Central memory CD8-positive, alpha-beta T cell (primary cell): ENCODE measurements around the gene PDE3B.
"Not testable (repeated sequence)": the region's sequence is repeated elsewhere in the genome, so short reads cannot be mapped to it uniquely, and the experiment has no call there.

Source experiments
- ATAC-seq: fragments of 150-1000 bp; cut with Tn5 transposase; replicated peaks from 2 replicates; pipeline ENCODE4 v1.10.0; 2022; ENCODE audit warnings: mild to moderate bottlenecking, moderate FRiP score, moderate number of reproducible peaks; ENCODE audit not compliant: poor library complexity, severe bottlenecking; ENCODE audit errors: extremely low read depth
- DNase-seq, 2 donors: peaks; one replicate each; pipeline ENCODE4 v3.0.0; 2021; ENCODE audit warnings: low spot score in 2 of 2
- H3K27ac Mint-ChIP-seq: one replicate; pipeline ENCODE4 v1.8.0; 2022; ENCODE audit warnings: low read depth, mild to moderate bottlenecking, moderate library complexity, mixed read lengths
- H3K27me3 Mint-ChIP-seq: one replicate; pipeline ENCODE4 v1.8.0; 2022; ENCODE audit warnings: mixed read lengths
- H3K36me3 Mint-ChIP-seq: one replicate; pipeline ENCODE4 v1.8.0; 2022; ENCODE audit warnings: mild to moderate bottlenecking, moderate library complexity, mixed read lengths; ENCODE audit not compliant: insufficient read depth
- H3K4me1 Mint-ChIP-seq: one replicate; pipeline ENCODE4 v1.8.0; 2022; ENCODE audit warnings: mixed read lengths
- H3K4me3 Mint-ChIP-seq: one replicate; pipeline ENCODE4 v1.8.0; 2022; ENCODE audit warnings: mild to moderate bottlenecking, moderate library complexity, mixed read lengths
- H3K9me3 Mint-ChIP-seq: one replicate; pipeline ENCODE4 v1.8.0; 2022; ENCODE audit warnings: mixed read lengths

PDE3B gene

GRCh38 chr11:14643697-14644225 is at the start of gene PDE3B:
PDE3B (plus strand) TSS chr11:14643804; CDS start chr11:14644076, 272 bp downstream.
- Mint-ChIP-seq H3K27me3 (no peaks in the 10 kb centered on the region), H3K4me1 (peaks cover 60% of the 10 kb centered on the region), H3K27ac (peak within 1 kb of the TSS; percentile 86), H3K36me3 (peaks cover 16% of the 10 kb centered on the region), H3K9me3 (no peaks in the 10 kb centered on the region), H3K4me3 (peak within 1 kb of the TSS; percentile 82)
- ATAC-seq (peak; percentile 76), DNase-seq (peak; percentile 53 to 62)

- H3K36me3 Mint-ChIP-seq, H3K9me3 Mint-ChIP-seq, H3K27me3 Mint-ChIP-seq, DNase-seq, ATAC-seq, H3K4me3 Mint-ChIP-seq: not testable (repeated sequence)
- Mint-ChIP-seq H3K27ac (peak overlapping the region; percentile 64), H3K4me1 (peaks cover 33% of the 10 kb centered on the region)
Observed at GRCh38 chr11:14595261-14595660, 48.3 kb upstream of the PDE3B start.

- ATAC-seq (no peak), DNase-seq (no peak)
- H3K4me1 Mint-ChIP-seq: peaks cover 26% of the 10 kb centered on the region
- no peak overlapping the region for H3K4me3 Mint-ChIP-seq
- peaks cover 15% of the 10 kb centered on the region for H3K36me3 Mint-ChIP-seq
- H3K27ac Mint-ChIP-seq: no peak overlapping the region
- H3K27me3 Mint-ChIP-seq: no peaks in the 10 kb centered on the region
- no peaks in the 10 kb centered on the region for H3K9me3 Mint-ChIP-seq
Observed at GRCh38 chr11:14607713-14608112, 35.9 kb upstream of the PDE3B start.

GRCh38 chr11:14609902-14610301 is 33.7 kb upstream of the PDE3B start:
- no peak for DNase-seq
- H3K4me3 Mint-ChIP-seq: no peak overlapping the region

GRCh38 chr11:14611939-14612338 is 31.7 kb upstream of the PDE3B start:
- no peaks in the 10 kb centered on the region for H3K27me3 Mint-ChIP-seq
- H3K9me3 Mint-ChIP-seq: no peaks in the 10 kb centered on the region
- peaks cover 37% of the 10 kb centered on the region for H3K4me1 Mint-ChIP-seq
- ATAC-seq: no peak
- H3K4me3 Mint-ChIP-seq: no peak overlapping the region
- peak overlapping the region; percentile 61 for H3K27ac Mint-ChIP-seq
- DNase-seq: no peak
- peaks cover 10% of the 10 kb centered on the region for H3K36me3 Mint-ChIP-seq

More at GRCh38 chr11:14609902-14610301, 33.7 kb upstream of the PDE3B start:
- ATAC-seq: no peak
- H3K27me3 Mint-ChIP-seq: no peaks in the 10 kb centered on the region
- peaks cover 15% of the 10 kb centered on the region for H3K36me3 Mint-ChIP-seq
- H3K9me3 Mint-ChIP-seq: no peaks in the 10 kb centered on the region
- H3K27ac Mint-ChIP-seq: peak overlapping the region; percentile 2
- H3K4me1 Mint-ChIP-seq: peaks cover 30% of the 10 kb centered on the region

- Mint-ChIP-seq H3K27ac (no peak overlapping the region), H3K9me3 (no peaks in the 10 kb centered on the region), H3K36me3 (peaks cover 7% of the 10 kb centered on the region), H3K4me1 (peaks cover 37% of the 10 kb centered on the region), H3K27me3 (no peaks in the 10 kb centered on the region), H3K4me3 (no peak overlapping the region)
- ATAC-seq (no peak), DNase-seq (no peak)
Observed at GRCh38 chr11:14612694-14613093, 30.9 kb upstream of the PDE3B start.

- Mint-ChIP-seq H3K9me3 (no peaks in the 10 kb centered on the region), H3K27me3 (no peaks in the 10 kb centered on the region), H3K36me3 (peaks cover 2% of the 10 kb centered on the region), H3K27ac (no peak overlapping the region), H3K4me3 (no peak overlapping the region), H3K4me1 (peaks cover 37% of the 10 kb centered on the region)
- ATAC-seq (no peak), DNase-seq (no peak)
Observed at GRCh38 chr11:14614091-14614622, 29.4 kb upstream of the PDE3B start.

GRCh38 chr11:14617241-14618027 is 26.2 kb upstream of the PDE3B start:
- H3K4me1 Mint-ChIP-seq: peaks cover 21% of the 10 kb centered on the region
- DNase-seq (no peak), ATAC-seq (no peak)
- peaks cover 3% of the 10 kb centered on the region for H3K36me3 Mint-ChIP-seq
- H3K4me3 Mint-ChIP-seq: no peak overlapping the region
- H3K27me3 Mint-ChIP-seq: no peaks in the 10 kb centered on the region
- H3K27ac Mint-ChIP-seq: no peak overlapping the region
- H3K9me3 Mint-ChIP-seq: no peaks in the 10 kb centered on the region

GRCh38 chr11:14618060-14618459 is 25.5 kb upstream of the PDE3B start:
- Mint-ChIP-seq H3K4me3 (no peak overlapping the region), H3K4me1 (peaks cover 27% of the 10 kb centered on the region), H3K9me3 (no peaks in the 10 kb centered on the region), H3K36me3 (peaks cover 3% of the 10 kb centered on the region), H3K27me3 (no peaks in the 10 kb centered on the region), H3K27ac (no peak overlapping the region)
- DNase-seq: no peak
- ATAC-seq: no peak

- Mint-ChIP-seq H3K4me1 (peaks cover 35% of the 10 kb centered on the region), H3K27ac (peak overlapping the region; percentile 48), H3K4me3 (no peak overlapping the region), H3K9me3 (no peaks in the 10 kb centered on the region), H3K36me3 (peaks cover 3% of the 10 kb centered on the region), H3K27me3 (no peaks in the 10 kb centered on the region)
- ATAC-seq: no peak
- no peak for DNase-seq
Observed at GRCh38 chr11:14619603-14620531, 23.7 kb upstream of the PDE3B start.

GRCh38 chr11:14622223-14622954 is 21.2 kb upstream of the PDE3B start:
- H3K9me3 Mint-ChIP-seq: no peaks in the 10 kb centered on the region
- H3K36me3 Mint-ChIP-seq: peaks cover 3% of the 10 kb centered on the region

GRCh38 chr11:14623036-14623435 is 20.6 kb upstream of the PDE3B start:
- H3K9me3 Mint-ChIP-seq: no peaks in the 10 kb centered on the region
- H3K27me3 Mint-ChIP-seq: no peaks in the 10 kb centered on the region
- H3K4me3 Mint-ChIP-seq: no peak overlapping the region
- ATAC-seq: no peak
- H3K27ac Mint-ChIP-seq: peak overlapping the region; percentile 41
- no peak for DNase-seq
- H3K36me3 Mint-ChIP-seq: peaks cover 3% of the 10 kb centered on the region
- peaks cover 42% of the 10 kb centered on the region for H3K4me1 Mint-ChIP-seq

More at GRCh38 chr11:14622223-14622954, 21.2 kb upstream of the PDE3B start:
- no peaks in the 10 kb centered on the region for H3K27me3 Mint-ChIP-seq
- no peak for DNase-seq
- no peak overlapping the region for H3K4me3 Mint-ChIP-seq
- peak overlapping the region; percentile 41 for H3K27ac Mint-ChIP-seq
- H3K4me1 Mint-ChIP-seq: peaks cover 38% of the 10 kb centered on the region
- no peak for ATAC-seq
